HEK293 (cell line): ENCODE measurements around the gene UTP15.
A peak's percentile ranks its signal among the peaks of the same experiment; 100 is the strongest.

Source experiments
- CTCF ChIA-PET: fragments of 350-600 bp; formaldehyde crosslinking; extraction: SDS; loops from one replicate; lab custom pipeline; 2021; ENCODE audit warnings: antibody characterized with exemption; lab: Yijun Ruan, JAX
- POLR2A ChIA-PET: fragments of 300-600 bp; formaldehyde crosslinking; extraction: SDS; loops from one replicate; lab custom pipeline; 2020; ENCODE audit warnings: antibody characterized with exemption, inconsistent platforms; lab: Yijun Ruan, JAX
- H3K27ac ChIP-seq: fragments of 200-500 bp; sonication (Bioruptor generic); 2 replicates; pipeline ENCODE4 v1.5.1; 2014; ENCODE audit warnings: low read depth, low read length, control low read depth, inconsistent platforms; ENCODE audit errors: extremely low read depth
- H3K36me3 ChIP-seq, 2 experiments: fragments of 200-500 bp in 1 of 2; sonication (Bioruptor generic) in 1 of 2; 1 replicate in 1 of 2; 2 replicates in 1 of 2; pipeline ENCODE4 v1.5.1; 2014 to 2017; ENCODE audit warnings: inconsistent platforms in 2 of 2, low read length in 2 of 2; ENCODE audit not compliant: control insufficient read depth in 2 of 2, insufficient read depth in 1 of 2
- H3K4me1 ChIP-seq: fragments of 200-500 bp; sonication (Bioruptor generic); 2 replicates; pipeline ENCODE4 v1.5.1; 2014; ENCODE audit warnings: mild to moderate bottlenecking, low read length, inconsistent platforms; ENCODE audit not compliant: control insufficient read depth, insufficient read depth
- H3K4me3 ChIP-seq: 2 replicates; pipeline ENCODE4 v1.5.1; 2011; ENCODE audit warnings: low read depth, mild to moderate bottlenecking, control low read depth, low read length, moderate library complexity
- H3K9me3 ChIP-seq: fragments of 200-500 bp; sonication (Bioruptor generic); 2 replicates; pipeline ENCODE4 v1.5.1; 2014; ENCODE audit warnings: low read depth, low read length, inconsistent platforms; ENCODE audit not compliant: control insufficient read depth, insufficient read depth
- ATF2 ChIP-seq: fragments of 450-650 bp; formaldehyde crosslinking; IDR thresholded peaks from 2 replicates; pipeline ENCODE4 v1.5.1; 2016; ENCODE audit warnings: missing biosample characterization, missing genetic modification characterization, low read depth
- BCL11B ChIP-seq: fragments of 450-650 bp; formaldehyde crosslinking; IDR thresholded peaks from 2 replicates; pipeline ENCODE4 v1.5.1; 2016; ENCODE audit warnings: low read depth, missing biosample characterization, missing genetic modification characterization
- CTCF ChIP-seq: fragments of 450-650 bp; formaldehyde crosslinking; IDR thresholded peaks from 2 replicates; pipeline ENCODE4 v1.5.1; 2016; ENCODE audit warnings: missing biosample characterization, missing genetic modification characterization
- HIC1 ChIP-seq: fragments of 450-650 bp; formaldehyde crosslinking; IDR thresholded peaks from 2 replicates; pipeline ENCODE4 v1.5.1; 2016; ENCODE audit warnings: missing biosample characterization, missing genetic modification characterization
- IKZF3 ChIP-seq: fragments of 450-650 bp; IDR thresholded peaks from 2 replicates; pipeline ENCODE4 v1.5.0; 2018; ENCODE audit warnings: missing biosample characterization, mild to moderate bottlenecking, missing genetic modification characterization, moderate library complexity
- KLF16 ChIP-seq: fragments of 450-650 bp; formaldehyde crosslinking; IDR thresholded peaks from 2 replicates; pipeline ENCODE4 v1.5.1; 2017; ENCODE audit warnings: missing biosample characterization, missing genetic modification characterization
- PRDM1 ChIP-seq: fragments of 450-650 bp; formaldehyde crosslinking; IDR thresholded peaks from 2 replicates; pipeline ENCODE4; 2016; ENCODE audit warnings: missing biosample characterization, missing genetic modification characterization
- SP7 ChIP-seq: fragments of 450-650 bp; formaldehyde crosslinking; IDR thresholded peaks from 2 replicates; pipeline ENCODE4 v1.5.1; 2016; ENCODE audit warnings: missing biosample characterization, missing genetic modification characterization
- TRIM28 ChIP-seq: IDR thresholded peaks from 2 replicates; pipeline ENCODE4 v1.6.1; 2011; ENCODE audit warnings: low read length, control low read depth, borderline replicate concordance
- TSHZ1 ChIP-seq: fragments of 450-650 bp; formaldehyde crosslinking; IDR thresholded peaks from 2 replicates; pipeline ENCODE4 v1.5.1; 2016; ENCODE audit warnings: missing biosample characterization, missing genetic modification characterization, borderline replicate concordance
- ZBTB49 ChIP-seq: fragments of 450-650 bp; formaldehyde crosslinking; IDR thresholded peaks from 2 replicates; pipeline ENCODE4 v1.5.1; 2016; ENCODE audit warnings: missing biosample characterization, missing genetic modification characterization, low read depth
- ZFHX2 ChIP-seq: fragments of 450-650 bp; formaldehyde crosslinking; conservative IDR thresholded peaks from 2 replicates; pipeline ENCODE4 v1.5.1; 2016; ENCODE audit warnings: missing biosample characterization, missing genetic modification characterization
- ZNF10 ChIP-seq: fragments of 450-650 bp; formaldehyde crosslinking; IDR thresholded peaks from 2 replicates; pipeline ENCODE4 v1.5.1; 2017; ENCODE audit warnings: missing biosample characterization, missing genetic modification characterization
- ZNF132 ChIP-seq: fragments of 450-650 bp; formaldehyde crosslinking; IDR thresholded peaks from 2 replicates; pipeline ENCODE4 v1.5.1; 2017; ENCODE audit warnings: missing biosample characterization, missing genetic modification characterization, borderline replicate concordance
- ZNF350 ChIP-seq: fragments of 450-650 bp; formaldehyde crosslinking; IDR thresholded peaks from 2 replicates; pipeline ENCODE4 v1.5.0; 2017; ENCODE audit warnings: missing biosample characterization, mild to moderate bottlenecking, missing genetic modification characterization
- ZNF529 ChIP-seq: fragments of 450-650 bp; formaldehyde crosslinking; IDR thresholded peaks from 2 replicates; pipeline ENCODE4 v1.5.1; 2017; ENCODE audit warnings: missing genetic modification characterization, missing biosample characterization; ENCODE audit not compliant: insufficient replicate concordance
- ZNF585B ChIP-seq: fragments of 450-650 bp; formaldehyde crosslinking; IDR thresholded peaks from 2 replicates; pipeline ENCODE4 v1.5.1; 2016; ENCODE audit warnings: missing biosample characterization, missing genetic modification characterization
- ZNF600 ChIP-seq: fragments of 450-650 bp; formaldehyde crosslinking; IDR thresholded peaks from 2 replicates; pipeline ENCODE4 v1.5.1; 2016; ENCODE audit warnings: missing biosample characterization, missing genetic modification characterization
- ZNF747 ChIP-seq: fragments of 450-650 bp; formaldehyde crosslinking; IDR thresholded peaks from 2 replicates; pipeline ENCODE4 v1.5.1; 2016; ENCODE audit warnings: missing biosample characterization, missing genetic modification characterization
- ZNF777 ChIP-seq: fragments of 450-650 bp; formaldehyde crosslinking; IDR thresholded peaks from 2 replicates; pipeline ENCODE4 v1.5.1; 2017; ENCODE audit warnings: missing biosample characterization, missing genetic modification characterization, borderline replicate concordance
- ZSCAN4 ChIP-seq: fragments of 450-650 bp; formaldehyde crosslinking; IDR thresholded peaks from 2 replicates; pipeline ENCODE4 v1.5.1; 2017; ENCODE audit warnings: missing biosample characterization, missing genetic modification characterization

Gene UTP15

GRCh38 chr5:73529081-73529480, 36.5 kb upstream of the UTP15 start (continued):
- TF ChIP-seq TSHZ1 (tag by site-specific recombination) (no peak), TRIM28 (no peak), BCL11B (tag by site-specific recombination) (no peak), SP7 (tag by site-specific recombination) (no peak), ZBTB49 (tag by site-specific recombination) (no peak), ZNF777 (tag by site-specific recombination) (no peak), ZNF10 (tag by site-specific recombination) (no peak)

- CTCF ChIA-PET: interaction anchor here (3.8 kb wide), 1 partner anchor 11 kb away, joined by 18 read pairs; no protein-coding TSS in a partner anchor
- no peaks in the 10 kb centered on the region for H3K4me1 ChIP-seq
- no peaks in the 10 kb centered on the region for H3K36me3 ChIP-seq
- H3K9me3 ChIP-seq: no peaks in the 10 kb centered on the region
- H3K4me3 ChIP-seq: no peak overlapping the region
- POLR2A ChIA-PET: no interaction called here
- TF ChIP-seq ZSCAN4 (no peak), IKZF3 (no peak), SP7 (tag by site-specific recombination) (peak; percentile 45; the same call in 1 of the 2 replicates)
- H3K27ac ChIP-seq: no peak overlapping the region
Measured at GRCh38 chr5:73531356-73531755, 34.2 kb upstream of the UTP15 start.

- no peak overlapping the region for H3K4me3 ChIP-seq
- no peaks in the 10 kb centered on the region for H3K36me3 ChIP-seq
- TF ChIP-seq HIC1 (tag by site-specific recombination) (no peak), ZNF529 (no peak), ZNF747 (tag by site-specific recombination) (no peak), ZNF585B (tag by site-specific recombination) (no peak), PRDM1 (no peak), KLF16 (tag by site-specific recombination) (no peak), ZNF777 (tag by site-specific recombination) (no peak), CTCF (no peak), ZNF600 (no peak), ZFHX2 (no peak), ZNF132 (tag by site-specific recombination) (no peak), ATF2 (tag by site-specific recombination) (no peak), ZNF350 (tag by site-specific recombination) (no peak)
Measured at GRCh38 chr5:73532195-73532594, 33.3 kb upstream of the UTP15 start.

More at GRCh38 chr5:73532195-73532594, 33.3 kb upstream of the UTP15 start:
- ChIA-PET CTCF (interaction anchor here (3.8 kb wide), 1 partner anchor 12 kb away, joined by 18 read pairs; no protein-coding TSS in a partner anchor), POLR2A (no interaction called here)
- Histone ChIP-seq H3K27ac (no peak overlapping the region), H3K4me1 (no peaks in the 10 kb centered on the region), H3K9me3 (no peaks in the 10 kb centered on the region)
